H1 (cell line): ENCODE measurements around the gene CNTN5. TPM values are rescaled to one million over a fixed set of nuclear protein-coding genes. Genes with fewer than 3 reads are reported as not detected.

Experiments
- CTCF ChIA-PET: fragments of 300-600 bp; sonication (Branson Sonifier 250); formaldehyde crosslinking; loops from one replicate; lab custom pipeline; 2021; ENCODE audit not compliant: partially characterized antibody; lab: Charles Lee
- POLR2A ChIA-PET: fragments of 300-600 bp; sonication (Branson Sonifier 250); formaldehyde crosslinking; loops from one replicate; lab custom pipeline; 2021; ENCODE audit warnings: inconsistent platforms; ENCODE audit not compliant: partially characterized antibody; lab: Charles Lee
- DNase-seq, 2 experiments: peaks; one replicate each; pipeline versions ENCODE4 v3.0.0 to v3.0.0-alpha.2; 2010 to 2022; ENCODE audit warnings: low spot score in 2 of 2, low read depth in 1 of 2, mixed read lengths in 1 of 2
- FAIRE-seq: peaks from 2 replicates; lab custom pipeline; 2011; peaks lifted over from hg19 to GRCh38; lab: Jason Lieb, UNC
- H2AFZ ChIP-seq: 2 replicates; pipeline ENCODE4 v1.8.1; 2012; ENCODE audit warnings: low read length, inconsistent platforms
- H2AK5ac ChIP-seq: 2 replicates; pipeline ENCODE4 v1.6.1; 2013; ENCODE audit warnings: low read depth, low read length
- H2BK120ac ChIP-seq: replicated peaks from 2 replicates; pipeline ENCODE3; 2013; ENCODE audit warnings: low read depth, low read length, inconsistent platforms
- H2BK12ac ChIP-seq: 2 replicates; pipeline ENCODE4 v1.6.1; 2013; ENCODE audit warnings: low read depth, low read length
- H2BK15ac ChIP-seq: 2 replicates; pipeline ENCODE4 v1.6.1; 2013; ENCODE audit warnings: low read length
- H2BK20ac ChIP-seq: 2 replicates; pipeline ENCODE4 v1.6.1; 2013; ENCODE audit warnings: low read length
- H2BK5ac ChIP-seq: 2 replicates; pipeline ENCODE4 v1.6.1; 2013; ENCODE audit warnings: low read depth, low read length
- H3K14ac ChIP-seq: 2 replicates; pipeline ENCODE4 v1.6.1; 2013; ENCODE audit warnings: inconsistent platforms; ENCODE audit not compliant: insufficient read length
- H3K18ac ChIP-seq: 2 replicates; pipeline ENCODE4 v1.6.1; 2013; ENCODE audit warnings: low read length; ENCODE audit errors: extremely low read depth
- H3K23ac ChIP-seq: 2 replicates; pipeline ENCODE4 v1.6.1; 2013; ENCODE audit warnings: inconsistent platforms; ENCODE audit not compliant: insufficient read length
- H3K23me2 ChIP-seq: 2 replicates; pipeline ENCODE4 v1.6.1; 2013; ENCODE audit warnings: low read depth, low read length
- H3K27ac ChIP-seq: 2 replicates; pipeline ENCODE4 v1.6.1; 2011; ENCODE audit warnings: low read depth, low read length, inconsistent platforms
- H3K27me3 ChIP-seq, 4 experiments: replicated peaks in 1 of 4; 1 replicate in 1 of 4; 2 replicates in 3 of 4; pipeline versions ENCODE4 v1.6.1 to v1.8.1; 2011 to 2013; ENCODE audit warnings: low read length in 3 of 4, mild to moderate bottlenecking in 3 of 4, inconsistent platforms in 2 of 4, mixed read lengths in 2 of 4, moderate library complexity in 1 of 4; ENCODE audit not compliant: control insufficient read depth in 3 of 4, insufficient read depth in 3 of 4; ENCODE audit errors: extremely low read depth in 1 of 4
- H3K36me3 ChIP-seq, 4 experiments: 2 replicates each; pipeline versions ENCODE4 v1.6.1 to v1.8.1; 2011 to 2013; ENCODE audit warnings: mild to moderate bottlenecking in 4 of 4, low read length in 3 of 4, moderate library complexity in 2 of 4, control low read depth in 1 of 4, inconsistent platforms in 1 of 4; ENCODE audit not compliant: insufficient read depth in 4 of 4, control insufficient read depth in 2 of 4
- H3K4ac ChIP-seq: replicated peaks from 2 replicates; pipeline ENCODE3; 2013; ENCODE audit warnings: low read length, low read depth, mixed read lengths, inconsistent platforms; ENCODE audit not compliant: insufficient read length
- H3K4me1 ChIP-seq, 4 experiments: replicated peaks in 1 of 4; 1 replicate in 1 of 4; 2 replicates in 3 of 4; pipeline versions ENCODE4 v1.6.1 to v1.8.1; 2011 to 2013; ENCODE audit warnings: low read length in 3 of 4, inconsistent platforms in 2 of 4, mixed read lengths in 1 of 4; ENCODE audit not compliant: insufficient read depth in 4 of 4, control insufficient read depth in 3 of 4
- H3K4me2 ChIP-seq, 2 experiments: 2 replicates each; pipeline versions ENCODE4 v1.6.1 to v1.8.1; 2011 to 2013; ENCODE audit warnings: low read depth in 2 of 2, low read length in 2 of 2, control low read depth in 1 of 2, inconsistent platforms in 1 of 2, mild to moderate bottlenecking in 1 of 2; ENCODE audit not compliant: insufficient read depth in 1 of 2
- H3K4me3 ChIP-seq, 4 experiments: fragments of 200-600, 300-600 bp in 1 of 4; sonication (generic), shearing (Covaris generic), sonication (Bioruptor Twin) in 1 of 4; 2 replicates each; pipeline versions ENCODE4 v1.5.1 to v1.8.1; 2011 to 2016; ENCODE audit warnings: low read length in 4 of 4, low read depth in 3 of 4, control low read depth in 2 of 4, inconsistent platforms in 2 of 4, mild to moderate bottlenecking in 2 of 4, mixed read lengths in 1 of 4, moderate library complexity in 1 of 4; ENCODE audit not compliant: insufficient read depth in 2 of 4; ENCODE audit errors: extremely low read depth in 1 of 4
- H3K56ac ChIP-seq: replicated peaks from 2 replicates; pipeline ENCODE3; 2013; ENCODE audit warnings: low read depth, mild to moderate bottlenecking, mixed read lengths, low read length, inconsistent platforms; ENCODE audit not compliant: insufficient read length
- H3K79me1 ChIP-seq: 2 replicates; pipeline ENCODE4 v1.6.1; 2013; ENCODE audit warnings: low read depth, low read length, control low read depth
- H3K79me2 ChIP-seq, 2 experiments: 2 replicates each; pipeline versions ENCODE4 v1.6.1 to v1.8.1; 2012 to 2013; ENCODE audit warnings: low read length in 2 of 2, mild to moderate bottlenecking in 2 of 2, inconsistent platforms in 1 of 2; ENCODE audit not compliant: insufficient read depth in 2 of 2, control insufficient read depth in 1 of 2
- H3K9ac ChIP-seq, 4 experiments: replicated peaks in 1 of 4; 1 replicate in 1 of 4; 2 replicates in 3 of 4; pipeline versions ENCODE4 v1.6.1 to v1.8.1; 2011 to 2013; ENCODE audit warnings: low read depth in 3 of 4, low read length in 3 of 4, control low read depth in 2 of 4, mild to moderate bottlenecking in 2 of 4, moderate library complexity in 2 of 4, inconsistent platforms in 1 of 4; ENCODE audit errors: extremely low read depth in 1 of 4
- H3K9me3 ChIP-seq, 2 experiments: 2 replicates each; pipeline versions ENCODE4 v1.6.1 to v1.8.1; 2012 to 2013; ENCODE audit warnings: mild to moderate bottlenecking in 2 of 2, moderate library complexity in 2 of 2, control low read depth in 1 of 2, inconsistent platforms in 1 of 2, low read depth in 1 of 2, low read length in 1 of 2, mixed read lengths in 1 of 2; ENCODE audit not compliant: insufficient read depth in 2 of 2
- H4K20me1 ChIP-seq, 2 experiments: replicated peaks in 1 of 2; 2 replicates each; pipeline versions ENCODE3 to v1.8.1; 2011 to 2013; ENCODE audit warnings: inconsistent platforms in 2 of 2, low read length in 2 of 2, mild to moderate bottlenecking in 1 of 2; ENCODE audit not compliant: insufficient read depth in 2 of 2, control insufficient read depth in 1 of 2
- H4K5ac ChIP-seq: 2 replicates; pipeline ENCODE4 v1.6.1; 2013; ENCODE audit warnings: low read length, low read depth, mixed read lengths, inconsistent platforms; ENCODE audit not compliant: insufficient read length
- H4K8ac ChIP-seq: 2 replicates; pipeline ENCODE4 v1.8.0; 2013; ENCODE audit warnings: mild to moderate bottlenecking, moderate library complexity, low read length, inconsistent platforms; ENCODE audit not compliant: insufficient read depth; ENCODE audit errors: extremely low read depth
- H4K91ac ChIP-seq: replicated peaks from 2 replicates; pipeline ENCODE3; 2013; ENCODE audit warnings: low read length, mixed read lengths, inconsistent platforms; ENCODE audit not compliant: insufficient read length
- BRCA1 ChIP-seq: IDR thresholded peaks from 2 replicates; pipeline ENCODE4 v1.6.1; 2012; ENCODE audit warnings: low read depth, low read length, improper control_type of control experiment
- CTCF ChIP-seq, 3 experiments: IDR thresholded peaks; 1 replicate in 2 of 3; 2 replicates in 1 of 3; pipeline versions ENCODE4 v1.5.1 to v1.6.1; 2011; ENCODE audit warnings: low read length in 3 of 3, mild to moderate bottlenecking in 3 of 3, inconsistent platforms in 2 of 3, low read depth in 1 of 3, moderate library complexity in 1 of 3; ENCODE audit not compliant: insufficient read depth in 1 of 3; ENCODE audit errors: control extremely low read depth in 1 of 3
- EGR1 ChIP-seq: IDR thresholded peaks from 2 replicates; pipeline ENCODE4 v1.6.1; 2011; ENCODE audit warnings: low read depth, low read length, borderline replicate concordance
- EP300 ChIP-seq, 2 experiments: IDR thresholded peaks; 1 replicate in 1 of 2; 2 replicates in 1 of 2; pipeline ENCODE4 v1.6.1; 2011 to 2012; ENCODE audit warnings: low read depth in 2 of 2, low read length in 2 of 2, mild to moderate bottlenecking in 2 of 2, borderline replicate concordance in 1 of 2, inconsistent platforms in 1 of 2, moderate library complexity in 1 of 2
- RAD21 ChIP-seq, 2 experiments: IDR thresholded peaks in 1 of 2; conservative IDR thresholded peaks in 1 of 2; 2 replicates each; pipeline ENCODE4 v1.6.1; 2011; ENCODE audit warnings: low read depth in 2 of 2, low read length in 2 of 2, improper control_type of control experiment in 1 of 2, inconsistent platforms in 1 of 2, mild to moderate bottlenecking in 1 of 2, moderate library complexity in 1 of 2
- YY1 ChIP-seq: IDR thresholded peaks from 2 replicates; pipeline ENCODE4 v1.6.1; 2011; ENCODE audit warnings: low read depth, mild to moderate bottlenecking, low read length
- WGBS, 2 experiments: shearing (Covaris generic) in 1 of 2; methylation state at CpG; one replicate each; pipeline versions ENCODE4 v1.1.6 to v1.1.7; 2013 to 2015; ENCODE audit warnings: low lambda C conversion rate in 2 of 2, mixed read lengths in 2 of 2, inconsistent platforms in 1 of 2, low coverage in 1 of 2, missing lambda C conversion rate in 1 of 2; ENCODE audit not compliant: insufficient replicate concordance in 2 of 2, insufficient coverage in 1 of 2, insufficient read length in 1 of 2; ENCODE audit errors: extremely low coverage in 1 of 2, missing lambda C conversion rate in 1 of 2; 5-methylcytosine and 5-hydroxymethylcytosine counted together
- polyA plus RNA-seq, 7 experiments: library from polyadenylated mRNA; depleted of rRNA in 3 of 7; stranded (reverse) in 5 of 7; unstranded in 2 of 7; fragments of >200 nt in 5 of 7; fragments of 200-250 nt in 2 of 7; gene quantifications; 1 replicate in 5 of 7; 2 replicates in 1 of 7; 4 replicates in 1 of 7; pipeline versions ENCODE4 v1.2.1 to v1.2.3, GENCODE V29; 2011 to 2013; ENCODE audit warnings: missing spikeins in 2 of 7, mixed read lengths in 2 of 7
- total RNA-seq: library from RNA; stranded (reverse); fragmentation: NEBNext Ultra II Directional; extraction: Animal tissue kit (Norgen Biotek cat#: 25700); gene quantifications from 2 replicates; pipeline ENCODE4 v1.2.1, GENCODE V29; 2021

CNTN5 gene
- total and polyA plus RNA-seq, 2 of the 8 experiments (the other 6 are each of a cell fraction or from before 2014, with no cell fraction given) = not detected

GRCh38 chr11:99911116-99911515, 890.4 kb downstream of the CNTN5 start:
- no peak overlapping the region for H3K4me2 ChIP-seq
- FAIRE-seq (no peak), DNase-seq (no peak)
- H2BK12ac ChIP-seq = no peak overlapping the region
- no peak overlapping the region for H2AK5ac ChIP-seq
- no peak overlapping the region for H4K8ac ChIP-seq
- H3K14ac ChIP-seq = no peak overlapping the region
- ChIA-PET CTCF (interaction anchor here (0.6 to 3.0 kb wide), 12 partner anchors 9 to 449 kb away, joined by 3 to 30 read pairs (median 4); no protein-coding TSS in a partner anchor), POLR2A (no interaction called here)
- H3K79me1 ChIP-seq = no peaks in the 10 kb centered on the region
- H3K4me3 ChIP-seq = no peak overlapping the region
- H4K91ac ChIP-seq = no peak overlapping the region
- no peaks in the 10 kb centered on the region for H3K79me2 ChIP-seq
- no peak overlapping the region for H3K23ac ChIP-seq
- H4K20me1 ChIP-seq = no peaks in the 10 kb centered on the region
- H4K5ac ChIP-seq = no peak overlapping the region
- H3K9ac ChIP-seq = no peak overlapping the region
- no peaks in the 10 kb centered on the region; the same call in 1 of the 2 replicates for H3K23me2 ChIP-seq
- no peak overlapping the region for H2AFZ ChIP-seq
- 32% methylated on average over 3 of the region's 3 CpGs; no CpG with 5 or more reads in 1 of the 2 experiments for WGBS, 2 experiments
- H3K56ac ChIP-seq = no peak overlapping the region
- H2BK20ac ChIP-seq = no peak overlapping the region
- no peak overlapping the region for H3K4ac ChIP-seq
- H3K27me3 ChIP-seq = no peaks in the 10 kb centered on the region
- TF ChIP-seq RAD21 (IDR thresholded peaks at IDR 0.05 in 1 of 2, conservative IDR thresholded peaks at IDR 0.05 in 1 of 2; ENCODE audit: low read depth in 2 of 2, low read length in 2 of 2) = peak; percentile 55 to 56
- TF ChIP-seq EP300 (IDR thresholded peaks at IDR 0.05; ENCODE audit: borderline replicate concordance in 1 of 2, low read depth in 2 of 2, low read length in 2 of 2) = no peak
- TF ChIP-seq YY1 = no peak
- TF ChIP-seq EGR1 = no peak
- no peak for TF ChIP-seq BRCA1
- peak in 2 of 3 experiments; percentile 10 to 43; a peak in 2 of 4 replicates for TF ChIP-seq CTCF (IDR thresholded peaks at IDR 0.05; ENCODE audit: control extremely low read depth in 1 of 3, insufficient read depth in 1 of 3, low read depth in 1 of 3, low read length in 3 of 3)
- TF ChIP-seq, all 59 proteins: peak for 2
- no peak overlapping the region for H2BK15ac ChIP-seq
- H2BK120ac ChIP-seq = no peak overlapping the region
- H3K36me3 ChIP-seq = no peaks in the 10 kb centered on the region
- no peak overlapping the region for H3K18ac ChIP-seq
- H3K4me1 ChIP-seq = no peaks in the 10 kb centered on the region
- no peak overlapping the region for H2BK5ac ChIP-seq
- H3K9me3 ChIP-seq = no peaks in the 10 kb centered on the region
- no peak overlapping the region for H3K27ac ChIP-seq
